ENCODE results near the gene DROSHA. TPM values are rescaled to one million over a fixed set of nuclear protein-coding genes. Genes with fewer than 3 reads are reported as not detected.

The DROSHA gene
- total and polyA plus RNA-seq, 2 of the 4 experiments (the other 2 are of a cell fraction) = 36.4 to 36.5 TPM

DNA sequence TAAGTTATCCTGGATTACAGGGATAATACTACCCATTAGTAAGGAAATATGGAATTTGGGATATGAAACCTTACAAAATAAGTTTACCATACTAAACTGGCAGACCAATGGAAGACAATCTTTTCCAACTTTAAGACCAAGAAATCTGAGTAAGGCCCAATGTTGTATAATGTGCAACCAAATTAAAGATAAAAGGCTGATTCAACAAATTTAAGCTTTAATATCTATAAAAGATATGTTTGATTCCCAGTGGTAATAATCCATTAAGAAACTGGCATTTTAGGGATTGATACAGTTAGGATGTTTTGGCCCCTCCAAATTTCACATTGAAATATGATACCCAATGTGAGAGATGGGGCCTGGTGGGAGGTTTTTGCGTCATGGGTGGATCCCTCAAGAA lies 66.6 kb downstream of the DROSHA start:
- dilution Hi-C loops (cut with HindIII; ENCODE audit: low sequenced_read_pairs, unreplicated experiment) = no loop called here
- ATAC-seq (ENCODE audit: low read depth) = no peak
- POLR2A ChIA-PET (ENCODE audit: unreplicated experiment) = no interaction called here

More for the DNA sequence above, 66.6 kb downstream of the DROSHA start:
- Histone ChIP-seq H2BK15ac (ENCODE audit: low read depth, low read length) (no peak overlapping the region), H4K91ac (ENCODE audit: insufficient read depth, low read depth, low read length) (no peak overlapping the region), H3K14ac (replicated peaks; ENCODE audit: low read depth, low read length) (no peak overlapping the region), H4K8ac (ENCODE audit: low read depth in 2 of 2, low read length in 2 of 2) (no peak overlapping the region), H3K18ac (ENCODE audit: low read depth, low read length) (no peak overlapping the region), H3K56ac (ENCODE audit: extremely low read depth, insufficient read depth, low read length) (no peak overlapping the region), H2BK5ac (ENCODE audit: low read depth, low read length, poor library complexity, severe bottlenecking) (no peak overlapping the region), H2AFZ (replicated peaks; ENCODE audit: low read length, poor library complexity) (no peak overlapping the region), H4K20me1 (ENCODE audit: insufficient read depth, low read length) (no peaks in the 10 kb centered on the region), H3K4me1 (ENCODE audit: control insufficient read depth, insufficient read depth, low read length) (peaks cover 3% of the 10 kb centered on the region), H3K27me3 (ENCODE audit: control insufficient read depth, insufficient read depth, low read length) (no peaks in the 10 kb centered on the region), H2BK120ac (ENCODE audit: low read depth, low read length) (no peak overlapping the region), H3K4ac (ENCODE audit: low read depth, low read length) (no peak overlapping the region), H2AK9ac (replicated peaks; ENCODE audit: low read depth, low read length, poor library complexity) (no peak overlapping the region), H2AK5ac (ENCODE audit: low read depth, low read length) (no peak overlapping the region), H4K5ac (ENCODE audit: low read depth, low read length) (no peak overlapping the region), H3K27ac (ENCODE audit: insufficient read depth, low read length) (no peak overlapping the region), H3K9me1 (ENCODE audit: insufficient read depth, low read length) (no peaks in the 10 kb centered on the region; the same call in 1 of the 2 replicates), H3K36me3 (ENCODE audit: control insufficient read depth, insufficient read depth, low read length) (peaks cover 15% of the 10 kb centered on the region), H3K23ac (ENCODE audit: low read depth, low read length) (no peak overlapping the region), H3K79me1 (ENCODE audit: low read depth in 1 of 2, low read length in 2 of 2) (peaks cover 3 to 6% of the 10 kb centered on the region in 2 experiments; a peak in 1 of 4 replicates), H3K9me3 (ENCODE audit: control insufficient read depth, insufficient read depth, low read length) (no peaks in the 10 kb centered on the region), H2BK20ac (ENCODE audit: low read depth, low read length) (no peak overlapping the region), H3K4me2 (ENCODE audit: low read depth, low read length) (no peak overlapping the region), H3K4me3 (ENCODE audit: insufficient read depth, low read depth, low read length) (no peak overlapping the region), H3K9ac (ENCODE audit: low read depth, low read length) (no peak overlapping the region)
- TF ChIP-seq CHD1 (IDR thresholded peaks at IDR 0.05; ENCODE audit: low read depth, low read length) (no peak), MXI1 (IDR thresholded peaks at IDR 0.05; ENCODE audit: borderline replicate concordance, low read depth, low read length) (no peak), RFX5 (IDR thresholded peaks at IDR 0.05; ENCODE audit: low read depth, low read length) (no peak), MAFK (IDR thresholded peaks at IDR 0.05; ENCODE audit: low read depth, low read length) (peak; percentile 39; the same call in 1 of the 2 replicates)
- in situ Hi-C loops (cut with MboI; ENCODE audit: low sequenced_read_pairs) (no loop called here), intact Hi-C loops (cut with micrococcal nuclease) (no loop called here)
- WGBS, 2 experiments (ENCODE audit: extremely low coverage in 2 of 2, insufficient read length in 1 of 2) = no CpG with 5 or more reads among the region's 1 CpG
- no peak for DNase-seq
- CTCF ChIA-PET = no interaction called here
- no TSS peak for BruUV-seq (replicated peaks)
